Upper lobe of left lung (tissue), 6 donors: ENCODE measurements around the gene MAK. TPM values are rescaled to one million over a fixed set of nuclear protein-coding genes. Genes with fewer than 3 reads are reported as not detected.
A peak's percentile ranks its signal among the peaks of the same experiment; 100 is the strongest.
"Not testable (repeated sequence)": the region's sequence is repeated elsewhere in the genome, so short reads cannot be mapped to it uniquely, and the experiment has no call there.

Experiments
- ATAC-seq, 2 donors: fragments of 200-7000 bp; cut with Tn5 transposase; one replicate each; pipeline ENCODE4 v1.9.1; 2022; ENCODE audit warnings: mild to moderate bottlenecking in 2 of 2, moderate library complexity in 2 of 2; ENCODE audit not compliant: low FRiP score in 2 of 2
- DNase-seq, 2 donors: peaks; one replicate each; pipeline ENCODE4 v3.0.0-alpha.2; 2019 to 2020
- H3K27ac ChIP-seq, 4 donors: fragments of 200-600 bp; sonication (generic); one replicate each; pipeline ENCODE4 v1.5.1; 2016 to 2019
- H3K27me3 ChIP-seq, 4 donors: fragments of 200-600 bp; sonication (generic); one replicate each; pipeline ENCODE4 v1.5.1; 2017 to 2019
- H3K36me3 ChIP-seq, 4 donors: fragments of 200-600 bp; sonication (generic); one replicate each; pipeline ENCODE4 v1.5.1; 2016 to 2019
- H3K4me1 ChIP-seq, 4 donors: fragments of 200-600 bp; sonication (generic); one replicate each; pipeline ENCODE4 v1.5.1; 2018 to 2019
- H3K4me3 ChIP-seq, 4 donors: fragments of 200-600 bp; sonication (generic); one replicate each; pipeline ENCODE4 v1.5.1; 2017 to 2019; ENCODE audit warnings: mild to moderate bottlenecking in 2 of 4, moderate library complexity in 1 of 4
- H3K9me3 ChIP-seq, 4 donors: fragments of 200-600 bp; sonication (generic); one replicate each; pipeline ENCODE4 v1.5.1; 2018 to 2019
- EP300 ChIP-seq, 4 donors: sonication (generic); formaldehyde crosslinking; IDR thresholded peaks; one replicate each; pipeline ENCODE4 v1.5.1; 2017; ENCODE audit warnings: antibody characterized with exemption in 4 of 4, control low read depth in 2 of 4
- POLR2A ChIP-seq, 4 donors: fragments of 450-650 bp; IDR thresholded peaks; one replicate each; pipeline ENCODE4 v1.5.1; 2016 to 2017; ENCODE audit warnings: antibody characterized with exemption in 4 of 4, mild to moderate bottlenecking in 2 of 4
- POLR2AphosphoS5 ChIP-seq, 2 donors: sonication (generic); formaldehyde crosslinking; IDR thresholded peaks; one replicate each; pipeline ENCODE4 v1.5.1; 2017; ENCODE audit warnings: antibody characterized with exemption in 2 of 2
- WGBS, 2 donors: methylation state at CpG; one replicate each; pipeline ENCODE4 v1.1.5; 2017 to 2018; 5-methylcytosine and 5-hydroxymethylcytosine counted together
- total RNA-seq, 6 donors: library from RNA; depleted of rRNA in 4 of 6; stranded (reverse); fragments of >200 nt in 4 of 6; gene quantifications; one replicate each; pipeline versions ENCODE4 v1.1.0 to v1.2.1, GENCODE V29; 2016 to 2021
- TF ChIP-seq, protein P1 (sequence below), 6 experiments: fragments of 450-650 bp in 4 of 6; fragments of 200-600 bp in 2 of 6; sonication (generic) in 2 of 6; IDR thresholded peaks; one replicate each; pipeline ENCODE4 v1.5.1; 2016 to 2019; ENCODE audit warnings: antibody characterized with exemption in 6 of 6
- donor health status: DM: no; HTN: no; CAD: no; lungs with moderate emphysema.
- donor health status: DM: no; HTN: yes; CAD: no; lungs with severe emphysema.

Gene MAK
- total RNA-seq, 6 donors from 2014 or later = 0.57 to 5.3 (median 1.8) TPM; not detected in 1

DNA sequence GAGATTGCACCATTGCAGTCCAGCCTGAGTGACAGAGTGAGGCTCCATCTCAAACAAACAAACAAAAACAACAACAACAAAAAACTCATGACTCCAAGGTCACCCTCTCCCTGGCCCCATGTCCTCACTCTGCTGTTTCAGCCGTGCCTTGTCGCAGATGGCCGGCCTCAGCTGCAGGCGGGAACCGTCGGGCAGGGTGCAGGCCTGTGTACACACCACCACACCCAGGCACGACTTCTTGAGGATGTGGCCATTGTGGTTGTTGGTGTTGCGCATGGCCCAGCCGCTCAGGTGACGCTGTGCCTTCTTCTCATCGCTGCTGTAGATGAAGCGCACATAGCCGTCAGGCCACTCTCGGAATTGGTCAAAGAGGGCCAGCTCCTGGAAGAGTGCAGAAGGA is 38.7 kb upstream of the MAK start:
- DNase-seq (peak in 1 of 2 donors; percentile 53), ATAC-seq (no peak)
- Histone ChIP-seq H3K27me3 (peaks cover 0 to 11% (median 4%) of the 10 kb centered on the region in 4 donors), H3K4me1 (peaks cover 0 to 6% (median 2%) of the 10 kb centered on the region in 4 donors), H3K36me3 (no peaks in the 10 kb centered on the region), H3K9me3 (no peaks in the 10 kb centered on the region), H3K4me3 (no peak overlapping the region), H3K27ac (no peak overlapping the region)
- no peak for TF ChIP-seq POLR2AphosphoS5 (IDR thresholded peaks at IDR 0.05)
- TF ChIP-seq POLR2A (IDR thresholded peaks at IDR 0.05) = no peak
- no peak for TF ChIP-seq EP300 (IDR thresholded peaks at IDR 0.05)
- TF ChIP-seq, protein P1, sequence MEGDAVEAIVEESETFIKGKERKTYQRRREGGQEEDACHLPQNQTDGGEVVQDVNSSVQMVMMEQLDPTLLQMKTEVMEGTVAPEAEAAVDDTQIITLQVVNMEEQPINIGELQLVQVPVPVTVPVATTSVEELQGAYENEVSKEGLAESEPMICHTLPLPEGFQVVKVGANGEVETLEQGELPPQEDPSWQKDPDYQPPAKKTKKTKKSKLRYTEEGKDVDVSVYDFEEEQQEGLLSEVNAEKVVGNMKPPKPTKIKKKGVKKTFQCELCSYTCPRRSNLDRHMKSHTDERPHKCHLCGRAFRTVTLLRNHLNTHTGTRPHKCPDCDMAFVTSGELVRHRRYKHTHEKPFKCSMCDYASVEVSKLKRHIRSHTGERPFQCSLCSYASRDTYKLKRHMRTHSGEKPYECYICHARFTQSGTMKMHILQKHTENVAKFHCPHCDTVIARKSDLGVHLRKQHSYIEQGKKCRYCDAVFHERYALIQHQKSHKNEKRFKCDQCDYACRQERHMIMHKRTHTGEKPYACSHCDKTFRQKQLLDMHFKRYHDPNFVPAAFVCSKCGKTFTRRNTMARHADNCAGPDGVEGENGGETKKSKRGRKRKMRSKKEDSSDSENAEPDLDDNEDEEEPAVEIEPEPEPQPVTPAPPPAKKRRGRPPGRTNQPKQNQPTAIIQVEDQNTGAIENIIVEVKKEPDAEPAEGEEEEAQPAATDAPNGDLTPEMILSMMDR (IDR thresholded peaks at IDR 0.05) = no peak
- 93 to 97% methylated on average over 14 of the region's 14 CpGs for WGBS, 2 donors

DNA sequence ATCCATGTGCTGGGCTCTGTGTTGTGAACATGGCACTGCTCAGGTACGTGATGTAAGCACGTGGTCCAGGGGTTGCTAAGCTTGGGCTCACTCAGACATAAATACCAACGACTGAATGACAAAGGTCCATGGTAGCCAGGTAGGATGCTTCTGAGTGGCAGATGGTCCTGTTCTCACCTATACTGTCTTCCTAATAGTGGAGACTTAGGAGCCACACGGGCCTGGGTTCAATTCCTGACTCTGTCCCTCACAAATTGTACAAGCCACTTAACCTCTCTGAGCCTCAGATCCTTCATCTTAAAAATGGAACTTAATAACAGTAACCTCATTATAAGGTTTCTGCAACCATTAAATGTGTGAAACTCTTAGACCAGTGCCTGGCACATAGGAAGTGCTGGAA is 36.7 kb upstream of the MAK start:
- Histone ChIP-seq H3K27me3 (no peaks in the 10 kb centered on the region), H3K9me3 (no peaks in the 10 kb centered on the region), H3K4me3 (no peak overlapping the region), H3K4me1 (no peaks in the 10 kb centered on the region), H3K27ac (no peak overlapping the region), H3K36me3 (no peaks in the 10 kb centered on the region)
- WGBS, 2 donors = 91 to 92% methylated on average over 4 of the region's 4 CpGs
- no peak for ATAC-seq
- no peak for DNase-seq
- TF ChIP-seq POLR2AphosphoS5 (IDR thresholded peaks at IDR 0.05) (no peak), POLR2A (IDR thresholded peaks at IDR 0.05) (no peak), EP300 (IDR thresholded peaks at IDR 0.05) (no peak)
- TF ChIP-seq, protein P1 (IDR thresholded peaks at IDR 0.05) = no peak

DNA sequence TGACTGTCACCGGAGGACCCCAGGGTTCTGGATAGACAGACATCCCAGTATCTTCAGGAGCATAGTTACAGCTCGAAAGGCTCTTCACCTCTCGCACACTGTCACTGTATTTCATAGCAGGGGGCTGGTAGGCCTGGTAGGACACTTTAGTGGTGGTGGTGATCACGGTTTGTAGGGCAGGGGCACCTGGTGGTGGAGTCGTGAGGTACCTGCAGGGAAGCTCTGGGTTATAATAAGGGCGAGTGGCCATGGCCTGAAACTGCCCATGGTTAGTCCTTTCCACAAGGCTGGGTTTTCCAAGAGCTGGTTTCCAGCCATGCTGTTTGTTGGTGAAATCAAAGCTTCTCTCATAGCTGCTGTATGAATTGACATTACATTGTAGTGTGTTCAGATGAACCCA is 35.9 kb upstream of the MAK start:
- DNase-seq (no peak), ATAC-seq (no peak)
- Histone ChIP-seq H3K27ac (no peak overlapping the region), H3K27me3 (no peaks in the 10 kb centered on the region), H3K9me3 (no peaks in the 10 kb centered on the region), H3K4me3 (no peak overlapping the region), H3K4me1 (no peaks in the 10 kb centered on the region), H3K36me3 (no peaks in the 10 kb centered on the region)
- TF ChIP-seq POLR2AphosphoS5 (IDR thresholded peaks at IDR 0.05) = no peak
- no peak for TF ChIP-seq POLR2A (IDR thresholded peaks at IDR 0.05)
- TF ChIP-seq, protein P1 (IDR thresholded peaks at IDR 0.05) = no peak
- no peak for TF ChIP-seq EP300 (IDR thresholded peaks at IDR 0.05)
- WGBS, 2 donors = 86 to 94% methylated on average over 5 to 6 of the region's 6 CpGs

DNA sequence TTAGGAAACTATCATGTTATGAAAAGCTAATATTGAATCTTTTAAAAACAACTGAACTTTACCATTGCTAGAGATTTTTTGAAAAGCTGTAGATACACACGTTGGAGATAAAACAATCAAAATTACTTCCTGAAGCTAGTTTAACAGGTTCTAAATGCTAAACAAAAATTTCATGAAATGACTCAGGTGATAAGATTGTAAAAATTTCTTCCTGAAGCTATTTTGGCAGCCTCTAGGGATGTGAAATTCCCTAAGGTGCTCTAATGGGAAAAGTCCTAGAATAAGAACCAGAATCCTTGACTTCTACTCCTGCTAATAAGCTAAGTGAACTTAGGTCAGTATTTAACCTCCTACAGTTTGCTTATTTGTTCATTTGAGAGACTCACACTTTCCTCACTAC is 35.0 kb upstream of the MAK start:
- no peaks in the 10 kb centered on the region for H3K9me3 ChIP-seq
- H3K4me1 ChIP-seq = no peaks in the 10 kb centered on the region
- TF ChIP-seq, protein P1 (IDR thresholded peaks at IDR 0.05) = no peak
- TF ChIP-seq POLR2AphosphoS5 (IDR thresholded peaks at IDR 0.05) = no peak
- TF ChIP-seq POLR2A (IDR thresholded peaks at IDR 0.05) = no peak
- TF ChIP-seq EP300 (IDR thresholded peaks at IDR 0.05) = no peak
- no peak for DNase-seq
- H3K27me3 ChIP-seq = no peaks in the 10 kb centered on the region
- H3K4me3 ChIP-seq = no peak overlapping the region
- 26 to 30% methylated on average over 1 of the region's 1 CpG for WGBS, 2 donors
- H3K36me3 ChIP-seq = no peaks in the 10 kb centered on the region
- ATAC-seq = no peak
- no peak overlapping the region for H3K27ac ChIP-seq

DNA sequence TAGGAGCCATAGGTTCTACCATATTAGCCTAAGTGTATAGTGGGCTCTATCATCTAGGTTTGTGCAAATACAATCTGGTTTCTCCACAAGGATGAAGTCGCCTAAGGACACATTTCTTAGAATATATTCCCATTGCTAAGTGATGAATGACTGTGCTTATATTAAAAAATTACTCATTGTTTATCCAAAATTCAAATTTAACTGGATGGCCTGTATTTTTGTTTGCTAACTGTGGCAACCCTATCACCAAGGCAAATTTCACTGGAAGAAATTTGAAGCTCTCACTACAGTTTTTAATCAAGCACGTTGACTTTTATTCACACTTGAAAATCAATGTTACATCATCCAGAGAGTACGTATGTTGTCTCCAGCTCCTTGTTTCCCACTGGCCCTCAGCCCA is 29.6 kb upstream of the MAK start:
- DNase-seq = no peak
- H3K4me3 ChIP-seq = no peak overlapping the region
- no peaks in the 10 kb centered on the region for H3K9me3 ChIP-seq
- no peak for TF ChIP-seq EP300 (IDR thresholded peaks at IDR 0.05)
- TF ChIP-seq POLR2A (IDR thresholded peaks at IDR 0.05) = no peak
- TF ChIP-seq POLR2AphosphoS5 (IDR thresholded peaks at IDR 0.05) = no peak
- TF ChIP-seq, protein P1 (IDR thresholded peaks at IDR 0.05) = no peak
- H3K36me3 ChIP-seq = no peaks in the 10 kb centered on the region
- no peak for ATAC-seq
- H3K27me3 ChIP-seq = no peaks in the 10 kb centered on the region
- no peaks in the 10 kb centered on the region for H3K4me1 ChIP-seq
- 80 to 85% methylated on average over 3 of the region's 3 CpGs for WGBS, 2 donors
- no peak overlapping the region for H3K27ac ChIP-seq

DNA sequence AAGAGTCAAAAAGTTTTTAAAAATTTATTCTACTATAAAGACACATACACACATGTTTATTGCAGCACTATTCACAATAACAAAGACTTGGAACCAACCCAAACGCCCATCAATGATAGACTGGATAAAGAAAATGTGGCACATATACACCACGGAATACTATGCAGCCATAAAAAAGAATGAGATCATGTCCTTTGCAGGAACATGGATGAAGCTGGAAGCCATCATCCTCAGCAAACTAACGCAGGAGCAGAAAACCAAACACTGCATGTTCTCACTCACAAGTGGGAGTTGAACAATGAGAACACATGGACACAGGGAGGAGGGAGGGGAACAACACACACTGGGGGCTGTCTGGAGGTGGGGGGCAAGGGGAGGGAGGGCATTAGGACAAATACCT is 28.4 kb upstream of the MAK start:
- H3K4me1 ChIP-seq, H3K36me3 ChIP-seq, H3K4me3 ChIP-seq, ATAC-seq, H3K27ac ChIP-seq, H3K27me3 ChIP-seq, H3K9me3 ChIP-seq, DNase-seq: not testable (repeated sequence)
- 84 to 95% methylated on average over 3 of the region's 3 CpGs for WGBS, 2 donors

DNA sequence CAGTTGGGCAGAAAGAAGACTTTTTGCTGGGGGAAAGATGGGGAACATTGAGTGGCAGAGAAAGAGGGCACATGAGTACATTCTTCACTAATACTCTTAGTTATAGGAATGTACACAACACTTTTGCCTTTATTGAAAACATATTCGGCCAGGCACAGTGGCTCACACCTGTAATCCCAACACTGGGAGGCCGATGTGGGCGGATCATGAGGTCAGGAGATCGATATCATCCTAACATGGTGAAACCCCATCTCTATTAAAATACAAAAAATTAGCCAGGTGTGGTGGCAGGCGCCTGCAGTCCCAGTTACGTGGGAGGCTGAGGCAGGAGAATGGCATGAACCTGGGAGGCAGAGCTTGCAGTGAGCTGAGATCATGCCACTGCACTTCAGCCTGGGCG is 24.7 kb upstream of the MAK start:
- not testable (repeated sequence) for H3K9me3 ChIP-seq, H3K27me3 ChIP-seq, H3K4me1 ChIP-seq, ATAC-seq, H3K4me3 ChIP-seq, H3K27ac ChIP-seq, DNase-seq, H3K36me3 ChIP-seq
- 91 to 93% methylated on average over 7 of the region's 7 CpGs for WGBS, 2 donors
